ENCODE results near the gene BOK. TPM values are rescaled to one million over a fixed set of nuclear protein-coding genes. Genes with fewer than 3 reads are reported as not detected.
A peak's percentile ranks its signal among the peaks of the same experiment; 100 is the strongest.

Gene BOK
- total and polyA plus RNA-seq, 2 of the 13 experiments (the other 11 are each of a cell fraction or from before 2014, with no cell fraction given): 35.5 to 39.2 TPM

DNA sequence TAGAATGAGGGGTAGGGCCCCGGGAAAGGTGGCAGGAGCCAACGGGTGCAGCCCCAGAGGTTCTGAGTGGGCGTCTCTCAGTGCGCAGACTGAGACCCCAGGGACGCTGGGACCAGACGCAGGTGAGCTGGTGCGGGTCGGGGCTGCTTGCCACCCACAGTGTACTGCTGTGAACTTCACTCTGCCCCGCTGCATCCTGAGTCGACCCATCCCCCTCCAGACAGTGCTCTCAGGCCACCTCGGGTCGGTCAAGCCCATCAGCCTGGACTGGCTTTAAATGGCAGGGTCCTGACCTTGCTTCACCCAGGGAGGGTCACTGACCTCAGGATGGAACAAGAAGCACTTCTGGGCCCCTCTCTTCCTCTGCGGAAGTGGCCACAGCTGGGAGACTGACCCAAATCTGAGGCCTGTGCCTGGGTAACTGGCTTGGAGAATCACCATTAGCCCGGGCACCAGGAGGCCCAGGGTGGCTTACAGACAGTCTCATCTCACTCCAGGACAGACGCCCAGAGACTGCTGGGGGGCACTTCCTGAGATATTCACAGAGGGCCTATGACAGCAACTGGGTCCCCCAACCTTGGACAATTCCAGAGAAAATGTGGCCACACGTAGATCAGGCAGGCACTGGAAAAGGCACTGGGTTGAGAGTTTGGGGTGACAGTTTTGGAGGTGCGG is 23.7 kb upstream of the BOK start (continued):
- TF ChIP-seq, protein P1, sequence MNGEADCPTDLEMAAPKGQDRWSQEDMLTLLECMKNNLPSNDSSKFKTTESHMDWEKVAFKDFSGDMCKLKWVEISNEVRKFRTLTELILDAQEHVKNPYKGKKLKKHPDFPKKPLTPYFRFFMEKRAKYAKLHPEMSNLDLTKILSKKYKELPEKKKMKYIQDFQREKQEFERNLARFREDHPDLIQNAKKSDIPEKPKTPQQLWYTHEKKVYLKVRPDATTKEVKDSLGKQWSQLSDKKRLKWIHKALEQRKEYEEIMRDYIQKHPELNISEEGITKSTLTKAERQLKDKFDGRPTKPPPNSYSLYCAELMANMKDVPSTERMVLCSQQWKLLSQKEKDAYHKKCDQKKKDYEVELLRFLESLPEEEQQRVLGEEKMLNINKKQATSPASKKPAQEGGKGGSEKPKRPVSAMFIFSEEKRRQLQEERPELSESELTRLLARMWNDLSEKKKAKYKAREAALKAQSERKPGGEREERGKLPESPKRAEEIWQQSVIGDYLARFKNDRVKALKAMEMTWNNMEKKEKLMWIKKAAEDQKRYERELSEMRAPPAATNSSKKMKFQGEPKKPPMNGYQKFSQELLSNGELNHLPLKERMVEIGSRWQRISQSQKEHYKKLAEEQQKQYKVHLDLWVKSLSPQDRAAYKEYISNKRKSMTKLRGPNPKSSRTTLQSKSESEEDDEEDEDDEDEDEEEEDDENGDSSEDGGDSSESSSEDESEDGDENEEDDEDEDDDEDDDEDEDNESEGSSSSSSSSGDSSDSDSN (CRISPR knock-in tag; IDR thresholded peaks at IDR 0.05): peak; percentile 59
- TF ChIP-seq, protein P2, sequence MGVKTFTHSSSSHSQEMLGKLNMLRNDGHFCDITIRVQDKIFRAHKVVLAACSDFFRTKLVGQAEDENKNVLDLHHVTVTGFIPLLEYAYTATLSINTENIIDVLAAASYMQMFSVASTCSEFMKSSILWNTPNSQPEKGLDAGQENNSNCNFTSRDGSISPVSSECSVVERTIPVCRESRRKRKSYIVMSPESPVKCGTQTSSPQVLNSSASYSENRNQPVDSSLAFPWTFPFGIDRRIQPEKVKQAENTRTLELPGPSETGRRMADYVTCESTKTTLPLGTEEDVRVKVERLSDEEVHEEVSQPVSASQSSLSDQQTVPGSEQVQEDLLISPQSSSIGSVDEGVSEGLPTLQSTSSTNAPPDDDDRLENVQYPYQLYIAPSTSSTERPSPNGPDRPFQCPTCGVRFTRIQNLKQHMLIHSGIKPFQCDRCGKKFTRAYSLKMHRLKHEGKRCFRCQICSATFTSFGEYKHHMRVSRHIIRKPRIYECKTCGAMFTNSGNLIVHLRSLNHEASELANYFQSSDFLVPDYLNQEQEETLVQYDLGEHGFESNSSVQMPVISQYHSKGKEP (CRISPR knock-in tag; IDR thresholded peaks at IDR 0.05): no peak
- TF ChIP-seq, protein P3, sequence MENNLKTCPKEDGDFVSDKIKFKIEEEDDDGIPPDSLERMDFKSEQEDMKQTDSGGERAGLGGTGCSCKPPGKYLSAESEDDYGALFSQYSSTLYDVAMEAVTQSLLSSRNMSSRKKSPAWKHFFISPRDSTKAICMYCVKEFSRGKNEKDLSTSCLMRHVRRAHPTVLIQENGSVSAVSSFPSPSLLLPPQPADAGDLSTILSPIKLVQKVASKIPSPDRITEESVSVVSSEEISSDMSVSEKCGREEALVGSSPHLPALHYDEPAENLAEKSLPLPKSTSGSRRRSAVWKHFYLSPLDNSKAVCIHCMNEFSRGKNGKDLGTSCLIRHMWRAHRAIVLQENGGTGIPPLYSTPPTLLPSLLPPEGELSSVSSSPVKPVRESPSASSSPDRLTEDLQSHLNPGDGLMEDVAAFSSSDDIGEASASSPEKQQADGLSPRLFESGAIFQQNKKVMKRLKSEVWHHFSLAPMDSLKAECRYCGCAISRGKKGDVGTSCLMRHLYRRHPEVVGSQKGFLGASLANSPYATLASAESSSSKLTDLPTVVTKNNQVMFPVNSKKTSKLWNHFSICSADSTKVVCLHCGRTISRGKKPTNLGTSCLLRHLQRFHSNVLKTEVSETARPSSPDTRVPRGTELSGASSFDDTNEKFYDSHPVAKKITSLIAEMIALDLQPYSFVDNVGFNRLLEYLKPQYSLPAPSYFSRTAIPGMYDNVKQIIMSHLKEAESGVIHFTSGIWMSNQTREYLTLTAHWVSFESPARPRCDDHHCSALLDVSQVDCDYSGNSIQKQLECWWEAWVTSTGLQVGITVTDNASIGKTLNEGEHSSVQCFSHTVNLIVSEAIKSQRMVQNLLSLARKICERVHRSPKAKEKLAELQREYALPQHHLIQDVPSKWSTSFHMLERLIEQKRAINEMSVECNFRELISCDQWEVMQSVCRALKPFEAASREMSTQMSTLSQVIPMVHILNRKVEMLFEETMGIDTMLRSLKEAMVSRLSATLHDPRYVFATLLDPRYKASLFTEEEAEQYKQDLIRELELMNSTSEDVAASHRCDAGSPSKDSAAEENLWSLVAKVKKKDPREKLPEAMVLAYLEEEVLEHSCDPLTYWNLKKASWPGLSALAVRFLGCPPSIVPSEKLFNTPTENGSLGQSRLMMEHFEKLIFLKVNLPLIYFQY (CRISPR knock-in tag; IDR thresholded peaks at IDR 0.05; ENCODE audit: borderline replicate concordance): peak; percentile 54; the same call in 1 of the 2 replicates
- TF ChIP-seq, protein P4, sequence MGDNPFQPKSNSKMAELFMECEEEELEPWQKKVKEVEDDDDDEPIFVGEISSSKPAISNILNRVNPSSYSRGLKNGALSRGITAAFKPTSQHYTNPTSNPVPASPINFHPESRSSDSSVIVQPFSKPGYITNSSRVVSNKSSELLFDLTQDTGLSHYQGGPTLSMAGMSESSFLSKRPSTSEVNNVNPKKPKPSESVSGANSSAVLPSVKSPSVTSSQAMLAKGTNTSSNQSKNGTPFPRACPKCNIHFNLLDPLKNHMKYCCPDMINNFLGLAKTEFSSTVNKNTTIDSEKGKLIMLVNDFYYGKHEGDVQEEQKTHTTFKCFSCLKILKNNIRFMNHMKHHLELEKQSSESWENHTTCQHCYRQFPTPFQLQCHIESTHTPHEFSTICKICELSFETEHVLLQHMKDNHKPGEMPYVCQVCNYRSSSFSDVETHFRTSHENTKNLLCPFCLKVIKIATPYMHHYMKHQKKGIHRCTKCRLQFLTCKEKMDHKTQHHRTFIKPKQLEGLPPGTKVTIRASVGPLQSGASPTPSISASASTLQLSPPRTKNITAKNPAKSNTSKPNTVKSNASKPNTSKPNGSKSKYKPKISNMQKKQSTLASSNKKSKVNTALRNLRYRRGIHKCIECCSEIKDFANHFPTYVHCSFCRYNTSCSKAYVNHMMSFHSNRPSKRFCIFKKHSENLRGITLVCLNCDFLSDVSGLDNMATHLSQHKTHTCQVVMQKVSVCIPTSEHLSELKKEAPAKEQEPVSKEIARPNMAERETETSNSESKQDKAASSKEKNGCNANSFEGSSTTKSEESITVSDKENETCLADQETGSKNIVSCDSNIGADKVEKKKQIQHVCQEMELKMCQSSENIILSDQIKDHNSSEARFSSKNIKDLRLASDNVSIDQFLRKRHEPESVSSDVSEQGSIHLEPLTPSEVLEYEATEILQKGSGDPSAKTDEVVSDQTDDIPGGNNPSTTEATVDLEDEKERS (CRISPR knock-in tag; IDR thresholded peaks at IDR 0.05): no peak
- TF ChIP-seq, protein P5, sequence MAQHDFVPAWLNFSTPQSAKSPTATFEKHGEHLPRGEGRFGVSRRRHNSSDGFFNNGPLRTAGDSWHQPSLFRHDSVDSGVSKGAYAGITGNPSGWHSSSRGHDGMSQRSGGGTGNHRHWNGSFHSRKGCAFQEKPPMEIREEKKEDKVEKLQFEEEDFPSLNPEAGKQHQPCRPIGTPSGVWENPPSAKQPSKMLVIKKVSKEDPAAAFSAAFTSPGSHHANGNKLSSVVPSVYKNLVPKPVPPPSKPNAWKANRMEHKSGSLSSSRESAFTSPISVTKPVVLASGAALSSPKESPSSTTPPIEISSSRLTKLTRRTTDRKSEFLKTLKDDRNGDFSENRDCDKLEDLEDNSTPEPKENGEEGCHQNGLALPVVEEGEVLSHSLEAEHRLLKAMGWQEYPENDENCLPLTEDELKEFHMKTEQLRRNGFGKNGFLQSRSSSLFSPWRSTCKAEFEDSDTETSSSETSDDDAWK (CRISPR knock-in tag; IDR thresholded peaks at IDR 0.05): no peak
- TF ChIP-seq RBAK (CRISPR knock-in tag; IDR thresholded peaks at IDR 0.05) (no peak), HOXA3 (CRISPR knock-in tag; IDR thresholded peaks at IDR 0.05) (peak; percentile 60; the same call in 1 of the 2 replicates), TBX2 (CRISPR knock-in tag; IDR thresholded peaks at IDR 0.05; ENCODE audit: borderline replicate concordance) (no peak; the same call in 1 of the 2 replicates), JUNB (CRISPR knock-in tag; IDR thresholded peaks at IDR 0.05; ENCODE audit: borderline replicate concordance) (no peak)
- TF ChIP-seq, protein P6, sequence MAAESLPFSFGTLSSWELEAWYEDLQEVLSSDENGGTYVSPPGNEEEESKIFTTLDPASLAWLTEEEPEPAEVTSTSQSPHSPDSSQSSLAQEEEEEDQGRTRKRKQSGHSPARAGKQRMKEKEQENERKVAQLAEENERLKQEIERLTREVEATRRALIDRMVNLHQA (CRISPR knock-in tag; IDR thresholded peaks at IDR 0.05): no peak
- TF ChIP-seq, protein P7, sequence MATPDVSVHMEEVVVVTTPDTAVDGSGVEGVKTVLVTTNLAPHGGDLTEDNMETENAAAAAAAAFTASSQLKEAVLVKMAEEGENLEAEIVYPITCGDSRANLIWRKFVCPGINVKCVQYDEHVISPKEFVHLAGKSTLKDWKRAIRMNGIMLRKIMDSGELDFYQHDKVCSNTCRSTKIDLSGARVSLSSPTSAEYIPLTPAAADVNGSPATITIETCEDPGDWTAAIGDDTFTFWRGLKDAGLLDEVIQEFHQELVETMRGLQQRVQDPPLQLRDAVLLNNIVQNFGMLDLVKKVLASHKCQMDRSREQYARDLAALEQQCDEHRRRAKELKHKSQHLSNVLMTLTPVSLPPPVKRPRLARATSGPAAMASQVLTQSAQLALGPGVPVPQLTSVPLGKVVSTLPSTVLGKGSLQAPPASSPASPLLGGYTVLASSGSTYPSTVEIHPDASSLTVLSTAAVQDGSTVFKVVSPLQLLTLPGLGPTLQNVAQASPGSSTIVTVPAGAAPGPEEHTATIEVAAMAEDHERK (CRISPR knock-in tag; IDR thresholded peaks at IDR 0.05; ENCODE audit: low read depth): no peak
- TF ChIP-seq, protein P8, sequence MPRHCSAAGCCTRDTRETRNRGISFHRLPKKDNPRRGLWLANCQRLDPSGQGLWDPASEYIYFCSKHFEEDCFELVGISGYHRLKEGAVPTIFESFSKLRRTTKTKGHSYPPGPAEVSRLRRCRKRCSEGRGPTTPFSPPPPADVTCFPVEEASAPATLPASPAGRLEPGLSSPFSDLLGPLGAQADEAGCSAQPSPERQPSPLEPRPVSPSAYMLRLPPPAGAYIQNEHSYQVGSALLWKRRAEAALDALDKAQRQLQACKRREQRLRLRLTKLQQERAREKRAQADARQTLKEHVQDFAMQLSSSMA (CRISPR knock-in tag; IDR thresholded peaks at IDR 0.05): no peak
